GM12878 (cell line): ENCODE measurements around the gene SLC2A1.

Experiments used
- CHD2 ChIP-seq: IDR thresholded peaks from 2 replicates; pipeline ENCODE4 v1.6.1; 2011; ENCODE audit warnings: low read depth, low read length, improper control_type of control experiment, borderline replicate concordance
- CTCF ChIP-seq, 3 experiments: IDR thresholded peaks in 2 of 3; conservative IDR thresholded peaks in 1 of 3; 2 replicates each; pipeline ENCODE4 v1.5.1; 2011; ENCODE audit warnings: low read depth in 3 of 3, low read length in 3 of 3, mild to moderate bottlenecking in 3 of 3, control low read depth in 2 of 3, moderate library complexity in 2 of 3, inconsistent platforms in 1 of 3, mixed read lengths in 1 of 3; ENCODE audit not compliant: control insufficient read depth in 2 of 3, insufficient read depth in 1 of 3; ENCODE audit errors: extremely low read depth in 1 of 3
- E2F4 ChIP-seq: IDR thresholded peaks from 2 replicates; pipeline ENCODE4 v1.6.1; 2012; ENCODE audit warnings: low read depth, low read length, improper control_type of control experiment
- EP300 ChIP-seq, 2 experiments: fragments of 150-350 bp in 1 of 2; IDR thresholded peaks; 2 replicates each; pipeline ENCODE4 v1.6.1; 2011 to 2012; ENCODE audit warnings: low read depth in 2 of 2, low read length in 2 of 2, borderline replicate concordance in 1 of 2, improper control_type of control experiment in 1 of 2, inconsistent platforms in 1 of 2; ENCODE audit not compliant: control insufficient read depth in 1 of 2
- GABPA ChIP-seq: IDR thresholded peaks from 2 replicates; pipeline ENCODE4 v1.6.1; 2014; ENCODE audit warnings: antibody characterized with exemption, low read depth, mild to moderate bottlenecking, inconsistent platforms
- HCFC1 ChIP-seq: fragments of 150-350 bp; IDR thresholded peaks from 2 replicates; pipeline ENCODE4 v1.6.1; 2014; ENCODE audit warnings: low read length
- POLR2A ChIP-seq: IDR thresholded peaks from 2 replicates; pipeline ENCODE4 v1.6.1; 2011; ENCODE audit warnings: low read depth, mild to moderate bottlenecking, low read length
- SIX5 ChIP-seq: IDR thresholded peaks from 2 replicates; pipeline ENCODE4 v1.6.1; 2011; ENCODE audit warnings: mild to moderate bottlenecking, low read depth, low read length, moderate library complexity; ENCODE audit not compliant: severe bottlenecking
- SREBF2 ChIP-seq: IDR thresholded peaks from 2 replicates; pipeline ENCODE4 v1.6.1; 2012; ENCODE audit warnings: mild to moderate bottlenecking, low read length
- TCF7 ChIP-seq: IDR thresholded peaks from 2 replicates; pipeline ENCODE4 v1.6.1; 2014; ENCODE audit warnings: antibody characterized with exemption, borderline replicate concordance
- ZNF24 ChIP-seq: fragments of 450-650 bp; IDR thresholded peaks from 2 replicates; pipeline ENCODE4 v1.6.1; 2017; ENCODE audit warnings: antibody characterized with exemption, mild to moderate bottlenecking
- ZZZ3 ChIP-seq: IDR thresholded peaks from 2 replicates; pipeline ENCODE4 v1.6.1; 2011; ENCODE audit warnings: low read depth; ENCODE audit not compliant: control insufficient read depth, insufficient read length

DNA sequence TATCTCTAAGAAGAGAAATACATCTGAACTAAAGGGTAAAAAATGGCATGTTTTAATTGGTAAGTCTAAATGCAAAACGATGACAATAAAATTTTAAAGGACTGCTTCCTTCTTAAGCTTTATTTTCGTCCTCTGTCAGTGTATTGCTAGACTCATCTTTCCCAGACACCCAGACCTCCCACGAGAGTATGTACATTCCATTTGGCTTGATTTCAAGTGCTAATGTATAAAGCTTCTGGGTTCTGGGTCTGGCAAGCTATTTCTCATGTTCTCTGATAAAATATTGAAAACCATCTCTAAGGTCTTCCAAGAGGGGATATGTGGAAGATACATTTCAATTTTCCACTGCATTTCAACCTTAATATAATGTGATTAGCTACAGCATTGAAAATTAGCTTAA, 24.6 kb upstream of the SLC2A1 start:
- TF ChIP-seq CHD2, result no peak
- no peak for TF ChIP-seq CTCF (IDR thresholded peaks at IDR 0.05 in 2 of 3, conservative IDR thresholded peaks at IDR 0.05 in 1 of 3; ENCODE audit: control insufficient read depth in 2 of 3, extremely low read depth in 1 of 3, insufficient read depth in 1 of 3, low read depth in 3 of 3, low read length in 3 of 3)
- TF ChIP-seq GABPA, result no peak
- TF ChIP-seq EP300 (IDR thresholded peaks at IDR 0.05; ENCODE audit: borderline replicate concordance in 1 of 2, control insufficient read depth in 1 of 2, low read depth in 2 of 2, low read length in 2 of 2), result no peak
- TF ChIP-seq HCFC1, result no peak
- no peak for TF ChIP-seq ZNF24
- TF ChIP-seq POLR2A, result no peak
- no peak for TF ChIP-seq SREBF2
- TF ChIP-seq E2F4, result no peak
- no peak for TF ChIP-seq SIX5
- no peak for TF ChIP-seq ZZZ3
- no peak for TF ChIP-seq TCF7
